SK-N-SH (cell line): Measurements from ENCODE around the gene FAM20A. TPM values are rescaled to one million over a fixed set of nuclear protein-coding genes. Genes with fewer than 3 reads are reported as not detected.

Experiments used
- CTCF ChIA-PET: fragments of 300-600, 350-600 bp; formaldehyde crosslinking; extraction: SDS; loops from one replicate; lab custom pipeline; 2021; lab: Yijun Ruan, JAX
- POLR2A ChIA-PET: fragments of 350-600 bp; sonication (Branson Sonifier 250); formaldehyde crosslinking; extraction: SDS; loops from one replicate; lab custom pipeline; 2020; ENCODE audit warnings: antibody characterized with exemption, inconsistent platforms; lab: Yijun Ruan, JAX
- DNase-seq: peaks from one replicate; pipeline ENCODE4 v3.0.0; 2012
- H2AFZ ChIP-seq: fragments of 200-600 bp; sonication (generic); 2 replicates; pipeline ENCODE4 v1.8.1; 2016; ENCODE audit warnings: antibody characterized with exemption, mild to moderate bottlenecking, low read depth
- H3F3A ChIP-seq: fragments of 200-600 bp; sonication (generic); replicated peaks from 2 replicates; pipeline ENCODE3; 2016; ENCODE audit warnings: antibody characterized with exemption, mild to moderate bottlenecking; ENCODE audit not compliant: insufficient read depth
- H3K27ac ChIP-seq, 2 experiments: fragments of 200-500 bp in 1 of 2; fragments of 200-600 bp in 1 of 2; sonication (Bioruptor generic) in 1 of 2; sonication (generic), shearing (Covaris generic) in 1 of 2; 2 replicates each; pipeline versions ENCODE4 v1.5.1 to v1.6.1; 2014 to 2016; ENCODE audit warnings: low read depth in 2 of 2, inconsistent platforms in 1 of 2, low read length in 1 of 2, mild to moderate bottlenecking in 1 of 2, mixed read lengths in 1 of 2
- H3K27me3 ChIP-seq: fragments of 200-600 bp; sonication (generic), shearing (Covaris generic); 2 replicates; pipeline ENCODE4 v1.6.1; 2016; ENCODE audit warnings: mixed run types; ENCODE audit not compliant: insufficient read depth
- H3K36me3 ChIP-seq, 2 experiments: fragments of 200-500 bp in 1 of 2; fragments of 200-600 bp in 1 of 2; sonication (Bioruptor generic) in 1 of 2; sonication (generic) in 1 of 2; replicated peaks in 1 of 2; 2 replicates each; pipeline versions ENCODE3 to v1.5.1; 2014 to 2016; ENCODE audit warnings: low read length in 1 of 2, mild to moderate bottlenecking in 1 of 2; ENCODE audit not compliant: insufficient read depth in 2 of 2, control insufficient read depth in 1 of 2
- H3K4me1 ChIP-seq, 2 experiments: fragments of 200-500 bp in 1 of 2; fragments of 200-600 bp in 1 of 2; sonication (Bioruptor generic) in 1 of 2; sonication (generic), shearing (Covaris generic) in 1 of 2; 2 replicates each; pipeline versions ENCODE4 v1.5.1 to v1.6.1; 2014 to 2016; ENCODE audit warnings: low read depth in 1 of 2, low read length in 1 of 2, mixed run types in 1 of 2; ENCODE audit not compliant: insufficient read depth in 2 of 2, control insufficient read depth in 1 of 2
- H3K4me2 ChIP-seq: fragments of 200-600 bp; sonication (generic), shearing (Covaris generic); 2 replicates; pipeline ENCODE4 v1.6.1; 2017; ENCODE audit warnings: mixed run types
- H3K4me3 ChIP-seq, 2 experiments: fragments of 200-500 bp in 1 of 2; fragments of 200-600 bp in 1 of 2; sonication (Bioruptor generic) in 1 of 2; sonication (generic), shearing (Covaris generic) in 1 of 2; 2 replicates each; pipeline versions ENCODE4 v1.5.1 to v1.8.1; 2014 to 2016; ENCODE audit warnings: low read depth in 2 of 2, inconsistent platforms in 1 of 2, low read length in 1 of 2, mild to moderate bottlenecking in 1 of 2, mixed read lengths in 1 of 2, moderate library complexity in 1 of 2
- H3K79me2 ChIP-seq: fragments of 200-600 bp; sonication (generic); 2 replicates; pipeline ENCODE4 v1.8.1; 2017; ENCODE audit warnings: mild to moderate bottlenecking; ENCODE audit not compliant: insufficient read depth
- H3K9ac ChIP-seq: fragments of 200-600 bp; sonication (generic); 2 replicates; pipeline ENCODE4 v1.6.1; 2017; ENCODE audit warnings: mixed run types
- H3K9me2 ChIP-seq: fragments of 200-600 bp; sonication (generic); 2 replicates; pipeline ENCODE4 v1.6.1; 2017; ENCODE audit warnings: mixed run types
- H3K9me3 ChIP-seq: fragments of 200-600 bp; sonication (generic); 2 replicates; pipeline ENCODE4 v1.6.1; 2017; ENCODE audit warnings: mixed run types, mild to moderate bottlenecking, moderate library complexity
- H4K20me1 ChIP-seq: fragments of 200-600 bp; sonication (generic); 2 replicates; pipeline ENCODE4 v1.6.1; 2017; ENCODE audit warnings: mild to moderate bottlenecking, mixed run types; ENCODE audit not compliant: insufficient read depth
- EP300 ChIP-seq, 2 experiments: IDR thresholded peaks; 2 replicates each; pipeline versions ENCODE4 v1.4.0 to v1.6.1; 2012; ENCODE audit warnings: borderline replicate concordance in 1 of 2, low read depth in 1 of 2, low read length in 1 of 2
- FOSL2 ChIP-seq: IDR thresholded peaks from 2 replicates; pipeline ENCODE4 v1.4.0; 2012; ENCODE audit warnings: low read depth, mild to moderate bottlenecking, moderate library complexity, borderline replicate concordance
- FOXM1 ChIP-seq: IDR thresholded peaks from 2 replicates; pipeline ENCODE4 v1.4.0; 2012; ENCODE audit warnings: low read depth, mild to moderate bottlenecking
- GABPA ChIP-seq: IDR thresholded peaks from 2 replicates; pipeline ENCODE4 v1.4.0; 2012; ENCODE audit warnings: low read depth, mild to moderate bottlenecking
- GATA2 ChIP-seq: sonication (generic); formaldehyde crosslinking; IDR thresholded peaks from 2 replicates; pipeline ENCODE4 v1.5.0; 2020; ENCODE audit warnings: mild to moderate bottlenecking, missing genetic modification reagents
- MEF2A ChIP-seq: IDR thresholded peaks from 2 replicates; pipeline ENCODE4 v1.4.0; 2012; ENCODE audit warnings: low read depth, borderline replicate concordance
- NFIC ChIP-seq: IDR thresholded peaks from 2 replicates; pipeline ENCODE4 v1.4.0; 2012; ENCODE audit warnings: borderline replicate concordance
- POLR2AphosphoS5 ChIP-seq: IDR thresholded peaks from 2 replicates; pipeline ENCODE4 v1.6.1; 2012; ENCODE audit warnings: low read depth, low read length
- RAD21 ChIP-seq: IDR thresholded peaks from 2 replicates; pipeline ENCODE4 v1.6.1; 2012; ENCODE audit warnings: mild to moderate bottlenecking, low read length
- RCOR1 ChIP-seq: fragments of 150-350 bp; IDR thresholded peaks from 2 replicates; pipeline ENCODE4 v1.6.1; 2017; ENCODE audit warnings: antibody characterized with exemption, low read length
- SIN3A ChIP-seq: IDR thresholded peaks from 2 replicates; pipeline ENCODE4 v1.6.1; 2012; ENCODE audit warnings: low read depth, mild to moderate bottlenecking, low read length, moderate library complexity, borderline replicate concordance
- TCF12 ChIP-seq: IDR thresholded peaks from 2 replicates; pipeline ENCODE4 v1.4.0; 2012
- TEAD4 ChIP-seq: IDR thresholded peaks from 2 replicates; pipeline ENCODE4 v1.4.0; 2012; ENCODE audit warnings: mild to moderate bottlenecking, borderline replicate concordance; ENCODE audit not compliant: insufficient read depth
- WGBS: methylation state at CpG from one replicate; pipeline ENCODE4 v1.1.6; 2017; ENCODE audit warnings: low lambda C conversion rate; 5-methylcytosine and 5-hydroxymethylcytosine counted together
- polyA plus RNA-seq, 3 experiments: library from polyadenylated mRNA; depleted of rRNA; stranded (reverse); fragments of >200 nt; gene quantifications; 2 replicates each; pipeline ENCODE4 v1.2.3, GENCODE V29; 2012
- TF ChIP-seq, protein P1 (sequence below): IDR thresholded peaks from 2 replicates; pipeline ENCODE4 v1.4.0; 2012; ENCODE audit warnings: low read depth, borderline replicate concordance
- TF ChIP-seq, protein P2 (sequence below): IDR thresholded peaks from 2 replicates; pipeline ENCODE4; 2012
- TF ChIP-seq, protein P3 (sequence below): IDR thresholded peaks from 2 replicates; pipeline ENCODE4 v1.6.1; 2012; ENCODE audit warnings: mild to moderate bottlenecking, low read depth, low read length, moderate library complexity
- TF ChIP-seq, protein P4 (sequence below): fragments of 200-600 bp; sonication (generic); IDR thresholded peaks from 2 replicates; pipeline ENCODE4 v1.6.1; 2017; ENCODE audit warnings: antibody characterized with exemption, mild to moderate bottlenecking, moderate library complexity
- TF ChIP-seq, protein P5 (sequence below): IDR thresholded peaks from 2 replicates; pipeline ENCODE4 v1.4.0; 2012; ENCODE audit warnings: low read depth
- TF ChIP-seq, protein P6 (sequence below): fragments of 150-350 bp; IDR thresholded peaks from 2 replicates; pipeline ENCODE4 v1.6.1; 2016; ENCODE audit warnings: mild to moderate bottlenecking, low read depth, low read length

The FAM20A gene
- polyA plus RNA-seq, 1 of the 3 experiments (the other 2 are of a cell fraction): not detected

DNA sequence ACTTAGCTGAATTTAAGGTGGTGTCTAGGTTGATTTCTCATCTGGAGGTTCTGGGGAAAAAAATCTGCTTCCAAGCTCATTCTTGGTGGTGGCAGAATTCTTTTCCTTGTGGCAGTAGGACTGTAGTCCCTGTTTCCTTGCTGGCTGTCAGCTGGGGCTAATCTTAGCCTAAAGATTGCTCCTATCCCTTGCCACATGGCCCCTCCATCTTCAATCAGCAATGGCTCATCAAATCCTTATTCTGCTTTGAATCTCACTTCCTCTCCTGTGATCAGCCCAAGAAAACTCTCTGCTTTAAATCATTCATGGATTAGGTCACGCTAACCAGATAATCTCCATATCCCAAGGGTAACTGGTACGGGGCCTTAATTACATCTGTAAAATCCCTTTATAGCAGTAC is 6.6 kb downstream of the FAM20A start:
- no peak overlapping the region for H3K9ac ChIP-seq
- DNase-seq: no peak
- H4K20me1 ChIP-seq: no peaks in the 10 kb centered on the region
- H3K9me3 ChIP-seq: no peaks in the 10 kb centered on the region
- H3F3A ChIP-seq: no peaks in the 10 kb centered on the region
- no peaks in the 10 kb centered on the region for H3K36me3 ChIP-seq
- H3K79me2 ChIP-seq: no peaks in the 10 kb centered on the region
- H2AFZ ChIP-seq: no peak overlapping the region
- CTCF ChIA-PET: interaction anchor here (1.2 kb wide), 1 partner anchor 11 kb away, joined by 3 read pairs; no protein-coding TSS in a partner anchor
- H3K4me1 ChIP-seq: peaks cover 0 to 5% of the 10 kb centered on the region in 2 experiments; a peak in 1 of 4 replicates
- POLR2A ChIA-PET: no interaction called here
- peaks cover 19% of the 10 kb centered on the region for H3K27me3 ChIP-seq
- no peak overlapping the region for H3K4me3 ChIP-seq
- TF ChIP-seq POLR2AphosphoS5 (no peak), MEF2A (no peak), NFIC (no peak), FOXM1 (no peak), RCOR1 (no peak), TEAD4 (no peak), RAD21 (no peak), GABPA (no peak), TCF12 (no peak), GATA2 (CRISPR knock-in tag) (no peak), FOSL2 (no peak), SIN3A (no peak), EP300 (IDR thresholded peaks at IDR 0.05; ENCODE audit: borderline replicate concordance in 1 of 2, low read depth in 1 of 2, low read length in 1 of 2) (no peak)
- TF ChIP-seq, protein P1, sequence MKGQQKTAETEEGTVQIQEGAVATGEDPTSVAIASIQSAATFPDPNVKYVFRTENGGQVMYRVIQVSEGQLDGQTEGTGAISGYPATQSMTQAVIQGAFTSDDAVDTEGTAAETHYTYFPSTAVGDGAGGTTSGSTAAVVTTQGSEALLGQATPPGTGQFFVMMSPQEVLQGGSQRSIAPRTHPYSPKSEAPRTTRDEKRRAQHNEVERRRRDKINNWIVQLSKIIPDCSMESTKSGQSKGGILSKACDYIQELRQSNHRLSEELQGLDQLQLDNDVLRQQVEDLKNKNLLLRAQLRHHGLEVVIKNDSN: no peak
- TF ChIP-seq, protein P2, sequence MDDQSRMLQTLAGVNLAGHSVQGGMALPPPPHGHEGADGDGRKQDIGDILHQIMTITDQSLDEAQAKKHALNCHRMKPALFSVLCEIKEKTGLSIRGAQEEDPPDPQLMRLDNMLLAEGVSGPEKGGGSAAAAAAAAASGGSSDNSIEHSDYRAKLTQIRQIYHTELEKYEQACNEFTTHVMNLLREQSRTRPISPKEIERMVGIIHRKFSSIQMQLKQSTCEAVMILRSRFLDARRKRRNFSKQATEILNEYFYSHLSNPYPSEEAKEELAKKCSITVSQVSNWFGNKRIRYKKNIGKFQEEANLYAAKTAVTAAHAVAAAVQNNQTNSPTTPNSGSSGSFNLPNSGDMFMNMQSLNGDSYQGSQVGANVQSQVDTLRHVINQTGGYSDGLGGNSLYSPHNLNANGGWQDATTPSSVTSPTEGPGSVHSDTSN: no peak
- TF ChIP-seq, protein P3, sequence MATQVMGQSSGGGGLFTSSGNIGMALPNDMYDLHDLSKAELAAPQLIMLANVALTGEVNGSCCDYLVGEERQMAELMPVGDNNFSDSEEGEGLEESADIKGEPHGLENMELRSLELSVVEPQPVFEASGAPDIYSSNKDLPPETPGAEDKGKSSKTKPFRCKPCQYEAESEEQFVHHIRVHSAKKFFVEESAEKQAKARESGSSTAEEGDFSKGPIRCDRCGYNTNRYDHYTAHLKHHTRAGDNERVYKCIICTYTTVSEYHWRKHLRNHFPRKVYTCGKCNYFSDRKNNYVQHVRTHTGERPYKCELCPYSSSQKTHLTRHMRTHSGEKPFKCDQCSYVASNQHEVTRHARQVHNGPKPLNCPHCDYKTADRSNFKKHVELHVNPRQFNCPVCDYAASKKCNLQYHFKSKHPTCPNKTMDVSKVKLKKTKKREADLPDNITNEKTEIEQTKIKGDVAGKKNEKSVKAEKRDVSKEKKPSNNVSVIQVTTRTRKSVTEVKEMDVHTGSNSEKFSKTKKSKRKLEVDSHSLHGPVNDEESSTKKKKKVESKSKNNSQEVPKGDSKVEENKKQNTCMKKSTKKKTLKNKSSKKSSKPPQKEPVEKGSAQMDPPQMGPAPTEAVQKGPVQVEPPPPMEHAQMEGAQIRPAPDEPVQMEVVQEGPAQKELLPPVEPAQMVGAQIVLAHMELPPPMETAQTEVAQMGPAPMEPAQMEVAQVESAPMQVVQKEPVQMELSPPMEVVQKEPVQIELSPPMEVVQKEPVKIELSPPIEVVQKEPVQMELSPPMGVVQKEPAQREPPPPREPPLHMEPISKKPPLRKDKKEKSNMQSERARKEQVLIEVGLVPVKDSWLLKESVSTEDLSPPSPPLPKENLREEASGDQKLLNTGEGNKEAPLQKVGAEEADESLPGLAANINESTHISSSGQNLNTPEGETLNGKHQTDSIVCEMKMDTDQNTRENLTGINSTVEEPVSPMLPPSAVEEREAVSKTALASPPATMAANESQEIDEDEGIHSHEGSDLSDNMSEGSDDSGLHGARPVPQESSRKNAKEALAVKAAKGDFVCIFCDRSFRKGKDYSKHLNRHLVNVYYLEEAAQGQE: no peak
- TF ChIP-seq, protein P4, sequence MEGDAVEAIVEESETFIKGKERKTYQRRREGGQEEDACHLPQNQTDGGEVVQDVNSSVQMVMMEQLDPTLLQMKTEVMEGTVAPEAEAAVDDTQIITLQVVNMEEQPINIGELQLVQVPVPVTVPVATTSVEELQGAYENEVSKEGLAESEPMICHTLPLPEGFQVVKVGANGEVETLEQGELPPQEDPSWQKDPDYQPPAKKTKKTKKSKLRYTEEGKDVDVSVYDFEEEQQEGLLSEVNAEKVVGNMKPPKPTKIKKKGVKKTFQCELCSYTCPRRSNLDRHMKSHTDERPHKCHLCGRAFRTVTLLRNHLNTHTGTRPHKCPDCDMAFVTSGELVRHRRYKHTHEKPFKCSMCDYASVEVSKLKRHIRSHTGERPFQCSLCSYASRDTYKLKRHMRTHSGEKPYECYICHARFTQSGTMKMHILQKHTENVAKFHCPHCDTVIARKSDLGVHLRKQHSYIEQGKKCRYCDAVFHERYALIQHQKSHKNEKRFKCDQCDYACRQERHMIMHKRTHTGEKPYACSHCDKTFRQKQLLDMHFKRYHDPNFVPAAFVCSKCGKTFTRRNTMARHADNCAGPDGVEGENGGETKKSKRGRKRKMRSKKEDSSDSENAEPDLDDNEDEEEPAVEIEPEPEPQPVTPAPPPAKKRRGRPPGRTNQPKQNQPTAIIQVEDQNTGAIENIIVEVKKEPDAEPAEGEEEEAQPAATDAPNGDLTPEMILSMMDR: no peak
- TF ChIP-seq, protein P5, sequence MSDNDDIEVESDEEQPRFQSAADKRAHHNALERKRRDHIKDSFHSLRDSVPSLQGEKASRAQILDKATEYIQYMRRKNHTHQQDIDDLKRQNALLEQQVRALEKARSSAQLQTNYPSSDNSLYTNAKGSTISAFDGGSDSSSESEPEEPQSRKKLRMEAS: no peak
- TF ChIP-seq, protein P6, sequence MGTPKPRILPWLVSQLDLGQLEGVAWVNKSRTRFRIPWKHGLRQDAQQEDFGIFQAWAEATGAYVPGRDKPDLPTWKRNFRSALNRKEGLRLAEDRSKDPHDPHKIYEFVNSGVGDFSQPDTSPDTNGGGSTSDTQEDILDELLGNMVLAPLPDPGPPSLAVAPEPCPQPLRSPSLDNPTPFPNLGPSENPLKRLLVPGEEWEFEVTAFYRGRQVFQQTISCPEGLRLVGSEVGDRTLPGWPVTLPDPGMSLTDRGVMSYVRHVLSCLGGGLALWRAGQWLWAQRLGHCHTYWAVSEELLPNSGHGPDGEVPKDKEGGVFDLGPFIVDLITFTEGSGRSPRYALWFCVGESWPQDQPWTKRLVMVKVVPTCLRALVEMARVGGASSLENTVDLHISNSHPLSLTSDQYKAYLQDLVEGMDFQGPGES: no peak
- no peak overlapping the region for H3K4me2 ChIP-seq
- 28% methylated on average over 2 of the region's 2 CpGs for WGBS
- no peaks in the 10 kb centered on the region for H3K9me2 ChIP-seq
- H3K27ac ChIP-seq: no peak overlapping the region
